ENCODE measurements around the gene NSMCE3. TPM values are rescaled to one million over a fixed set of nuclear protein-coding genes. Genes with fewer than 3 reads are reported as not detected.

The NSMCE3 gene
- total and polyA plus RNA-seq, 4 donors, result 2.3 to 3.3 (median 2.8) TPM

DNA sequence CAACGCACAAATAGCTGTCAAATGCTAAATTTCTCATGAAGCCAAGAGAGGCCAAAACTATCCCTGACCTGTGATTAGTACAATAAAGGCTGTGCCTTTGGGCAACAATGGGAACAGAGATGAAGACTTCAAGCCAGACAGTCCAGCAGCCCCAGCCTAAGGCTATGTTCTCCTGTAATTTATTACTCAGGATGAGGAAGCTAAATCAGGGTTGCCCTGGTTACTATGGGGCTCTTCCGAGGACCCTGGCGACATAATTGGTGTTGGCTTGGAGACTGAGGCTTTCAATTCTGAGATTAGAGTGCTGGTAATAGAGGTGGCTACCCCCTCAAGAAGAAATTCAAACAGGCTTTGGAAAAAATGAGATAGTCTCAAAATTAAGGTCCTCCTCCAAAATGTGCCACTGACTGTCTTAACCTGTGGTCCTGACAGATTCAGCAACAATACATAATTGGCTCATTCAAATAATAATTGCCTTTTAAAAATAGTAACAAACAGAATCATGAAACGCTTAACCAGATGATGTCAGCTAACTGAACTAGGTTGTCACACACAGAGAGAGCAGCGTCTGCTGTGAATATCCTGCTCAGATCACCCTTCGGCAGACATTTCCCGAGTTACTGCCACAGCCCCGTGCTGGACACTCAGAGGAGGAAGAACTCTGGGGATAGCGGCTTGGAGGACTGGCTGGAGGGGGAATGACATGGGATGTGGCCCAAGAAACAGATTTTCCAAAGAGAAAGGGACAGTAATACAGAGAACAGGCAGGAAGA is 43.0 kb downstream of the NSMCE3 start:
- Histone ChIP-seq H3K27me3 (ENCODE audit: control insufficient read depth in 4 of 4, insufficient read depth in 4 of 4, low read length in 3 of 4) (no peaks in the 10 kb centered on the region), H3K9ac (ENCODE audit: low read depth in 1 of 2, low read length in 2 of 2) (no peak overlapping the region), H3K4me3 (ENCODE audit: low read depth in 1 of 3, low read length in 3 of 3) (no peak overlapping the region), H3K36me3 (ENCODE audit: control insufficient read depth in 4 of 4, insufficient read depth in 3 of 4, low read depth in 1 of 4, low read length in 3 of 4) (no peaks in the 10 kb centered on the region), H3K9me3 (ENCODE audit: control insufficient read depth in 4 of 4, low read length in 3 of 4) (no peaks in the 10 kb centered on the region), H3K4me1 (ENCODE audit: control insufficient read depth in 4 of 4, insufficient read depth in 4 of 4, low read length in 3 of 4) (no peaks in the 10 kb centered on the region), H3K27ac (ENCODE audit: low read depth in 1 of 2, low read length in 2 of 2) (no peak overlapping the region)
- TF ChIP-seq, protein P1, sequence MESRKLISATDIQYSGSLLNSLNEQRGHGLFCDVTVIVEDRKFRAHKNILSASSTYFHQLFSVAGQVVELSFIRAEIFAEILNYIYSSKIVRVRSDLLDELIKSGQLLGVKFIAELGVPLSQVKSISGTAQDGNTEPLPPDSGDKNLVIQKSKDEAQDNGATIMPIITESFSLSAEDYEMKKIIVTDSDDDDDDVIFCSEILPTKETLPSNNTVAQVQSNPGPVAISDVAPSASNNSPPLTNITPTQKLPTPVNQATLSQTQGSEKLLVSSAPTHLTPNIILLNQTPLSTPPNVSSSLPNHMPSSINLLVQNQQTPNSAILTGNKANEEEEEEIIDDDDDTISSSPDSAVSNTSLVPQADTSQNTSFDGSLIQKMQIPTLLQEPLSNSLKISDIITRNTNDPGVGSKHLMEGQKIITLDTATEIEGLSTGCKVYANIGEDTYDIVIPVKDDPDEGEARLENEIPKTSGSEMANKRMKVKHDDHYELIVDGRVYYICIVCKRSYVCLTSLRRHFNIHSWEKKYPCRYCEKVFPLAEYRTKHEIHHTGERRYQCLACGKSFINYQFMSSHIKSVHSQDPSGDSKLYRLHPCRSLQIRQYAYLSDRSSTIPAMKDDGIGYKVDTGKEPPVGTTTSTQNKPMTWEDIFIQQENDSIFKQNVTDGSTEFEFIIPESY (IDR thresholded peaks at IDR 0.05), result no peak
- TF ChIP-seq YY1 (IDR thresholded peaks at IDR 0.05) (no peak), RAD21 (IDR thresholded peaks at IDR 0.05) (no peak), HNF4G (IDR thresholded peaks at IDR 0.05) (no peak), EGR1 (IDR thresholded peaks at IDR 0.05; ENCODE audit: low read depth in 2 of 2) (no peak), RXRA (IDR thresholded peaks at IDR 0.05) (no peak), NR2F2 (IDR thresholded peaks at IDR 0.05) (no peak), SP1 (IDR thresholded peaks at IDR 0.05) (no peak), TAF1 (conservative IDR thresholded peaks at IDR 0.05) (no peak), FOXA1 (IDR thresholded peaks at IDR 0.05) (no peak), GABPA (IDR thresholded peaks at IDR 0.05 in 1 of 2, conservative IDR thresholded peaks at IDR 0.05 in 1 of 2) (no peak), HNF4A (conservative IDR thresholded peaks at IDR 0.05) (no peak), FOXA2 (IDR thresholded peaks at IDR 0.05) (no peak), JUND (IDR thresholded peaks at IDR 0.05) (no peak)
- TF ChIP-seq, protein P2, sequence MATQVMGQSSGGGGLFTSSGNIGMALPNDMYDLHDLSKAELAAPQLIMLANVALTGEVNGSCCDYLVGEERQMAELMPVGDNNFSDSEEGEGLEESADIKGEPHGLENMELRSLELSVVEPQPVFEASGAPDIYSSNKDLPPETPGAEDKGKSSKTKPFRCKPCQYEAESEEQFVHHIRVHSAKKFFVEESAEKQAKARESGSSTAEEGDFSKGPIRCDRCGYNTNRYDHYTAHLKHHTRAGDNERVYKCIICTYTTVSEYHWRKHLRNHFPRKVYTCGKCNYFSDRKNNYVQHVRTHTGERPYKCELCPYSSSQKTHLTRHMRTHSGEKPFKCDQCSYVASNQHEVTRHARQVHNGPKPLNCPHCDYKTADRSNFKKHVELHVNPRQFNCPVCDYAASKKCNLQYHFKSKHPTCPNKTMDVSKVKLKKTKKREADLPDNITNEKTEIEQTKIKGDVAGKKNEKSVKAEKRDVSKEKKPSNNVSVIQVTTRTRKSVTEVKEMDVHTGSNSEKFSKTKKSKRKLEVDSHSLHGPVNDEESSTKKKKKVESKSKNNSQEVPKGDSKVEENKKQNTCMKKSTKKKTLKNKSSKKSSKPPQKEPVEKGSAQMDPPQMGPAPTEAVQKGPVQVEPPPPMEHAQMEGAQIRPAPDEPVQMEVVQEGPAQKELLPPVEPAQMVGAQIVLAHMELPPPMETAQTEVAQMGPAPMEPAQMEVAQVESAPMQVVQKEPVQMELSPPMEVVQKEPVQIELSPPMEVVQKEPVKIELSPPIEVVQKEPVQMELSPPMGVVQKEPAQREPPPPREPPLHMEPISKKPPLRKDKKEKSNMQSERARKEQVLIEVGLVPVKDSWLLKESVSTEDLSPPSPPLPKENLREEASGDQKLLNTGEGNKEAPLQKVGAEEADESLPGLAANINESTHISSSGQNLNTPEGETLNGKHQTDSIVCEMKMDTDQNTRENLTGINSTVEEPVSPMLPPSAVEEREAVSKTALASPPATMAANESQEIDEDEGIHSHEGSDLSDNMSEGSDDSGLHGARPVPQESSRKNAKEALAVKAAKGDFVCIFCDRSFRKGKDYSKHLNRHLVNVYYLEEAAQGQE (IDR thresholded peaks at IDR 0.05), result no peak
- TF ChIP-seq, protein P3, sequence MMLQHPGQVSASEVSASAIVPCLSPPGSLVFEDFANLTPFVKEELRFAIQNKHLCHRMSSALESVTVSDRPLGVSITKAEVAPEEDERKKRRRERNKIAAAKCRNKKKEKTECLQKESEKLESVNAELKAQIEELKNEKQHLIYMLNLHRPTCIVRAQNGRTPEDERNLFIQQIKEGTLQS (IDR thresholded peaks at IDR 0.05), result no peak
- TF ChIP-seq, protein P4, sequence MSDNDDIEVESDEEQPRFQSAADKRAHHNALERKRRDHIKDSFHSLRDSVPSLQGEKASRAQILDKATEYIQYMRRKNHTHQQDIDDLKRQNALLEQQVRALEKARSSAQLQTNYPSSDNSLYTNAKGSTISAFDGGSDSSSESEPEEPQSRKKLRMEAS (IDR thresholded peaks at IDR 0.05), result no peak
- TF ChIP-seq, protein P5, sequence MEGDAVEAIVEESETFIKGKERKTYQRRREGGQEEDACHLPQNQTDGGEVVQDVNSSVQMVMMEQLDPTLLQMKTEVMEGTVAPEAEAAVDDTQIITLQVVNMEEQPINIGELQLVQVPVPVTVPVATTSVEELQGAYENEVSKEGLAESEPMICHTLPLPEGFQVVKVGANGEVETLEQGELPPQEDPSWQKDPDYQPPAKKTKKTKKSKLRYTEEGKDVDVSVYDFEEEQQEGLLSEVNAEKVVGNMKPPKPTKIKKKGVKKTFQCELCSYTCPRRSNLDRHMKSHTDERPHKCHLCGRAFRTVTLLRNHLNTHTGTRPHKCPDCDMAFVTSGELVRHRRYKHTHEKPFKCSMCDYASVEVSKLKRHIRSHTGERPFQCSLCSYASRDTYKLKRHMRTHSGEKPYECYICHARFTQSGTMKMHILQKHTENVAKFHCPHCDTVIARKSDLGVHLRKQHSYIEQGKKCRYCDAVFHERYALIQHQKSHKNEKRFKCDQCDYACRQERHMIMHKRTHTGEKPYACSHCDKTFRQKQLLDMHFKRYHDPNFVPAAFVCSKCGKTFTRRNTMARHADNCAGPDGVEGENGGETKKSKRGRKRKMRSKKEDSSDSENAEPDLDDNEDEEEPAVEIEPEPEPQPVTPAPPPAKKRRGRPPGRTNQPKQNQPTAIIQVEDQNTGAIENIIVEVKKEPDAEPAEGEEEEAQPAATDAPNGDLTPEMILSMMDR (IDR thresholded peaks at IDR 0.05; ENCODE audit: low read depth, low read length, missing input control), result no peak
- WGBS, result 59% methylated on average over 9 of the region's 9 CpGs
- no peak for DNase-seq (ENCODE audit: low spot score)
